H1 (cell line): ENCODE results near the gene NAGS. TPM values are rescaled to one million over a fixed set of nuclear protein-coding genes. Genes with fewer than 3 reads are reported as not detected.

Experiments used
- CTCF ChIA-PET: fragments of 300-600 bp; sonication (Branson Sonifier 250); formaldehyde crosslinking; loops from one replicate; lab custom pipeline; 2021; ENCODE audit not compliant: partially characterized antibody; lab: Charles Lee
- POLR2A ChIA-PET: fragments of 300-600 bp; sonication (Branson Sonifier 250); formaldehyde crosslinking; loops from one replicate; lab custom pipeline; 2021; ENCODE audit warnings: inconsistent platforms; ENCODE audit not compliant: partially characterized antibody; lab: Charles Lee
- DNase-seq, 2 experiments: peaks; one replicate each; pipeline versions ENCODE4 v3.0.0 to v3.0.0-alpha.2; 2010 to 2022; ENCODE audit warnings: low spot score in 2 of 2, low read depth in 1 of 2, mixed read lengths in 1 of 2
- FAIRE-seq: peaks from 2 replicates; lab custom pipeline; 2011; peaks lifted over from hg19 to GRCh38; lab: Jason Lieb, UNC
- H2AFZ ChIP-seq: 2 replicates; pipeline ENCODE4 v1.8.1; 2012; ENCODE audit warnings: low read length, inconsistent platforms
- H2AK5ac ChIP-seq: 2 replicates; pipeline ENCODE4 v1.6.1; 2013; ENCODE audit warnings: low read depth, low read length
- H2BK120ac ChIP-seq: replicated peaks from 2 replicates; pipeline ENCODE3; 2013; ENCODE audit warnings: low read depth, low read length, inconsistent platforms
- H2BK12ac ChIP-seq: 2 replicates; pipeline ENCODE4 v1.6.1; 2013; ENCODE audit warnings: low read depth, low read length
- H2BK15ac ChIP-seq: 2 replicates; pipeline ENCODE4 v1.6.1; 2013; ENCODE audit warnings: low read length
- H2BK20ac ChIP-seq: 2 replicates; pipeline ENCODE4 v1.6.1; 2013; ENCODE audit warnings: low read length
- H2BK5ac ChIP-seq: 2 replicates; pipeline ENCODE4 v1.6.1; 2013; ENCODE audit warnings: low read depth, low read length
- H3K14ac ChIP-seq: 2 replicates; pipeline ENCODE4 v1.6.1; 2013; ENCODE audit warnings: inconsistent platforms; ENCODE audit not compliant: insufficient read length
- H3K18ac ChIP-seq: 2 replicates; pipeline ENCODE4 v1.6.1; 2013; ENCODE audit warnings: low read length; ENCODE audit errors: extremely low read depth
- H3K23ac ChIP-seq: 2 replicates; pipeline ENCODE4 v1.6.1; 2013; ENCODE audit warnings: inconsistent platforms; ENCODE audit not compliant: insufficient read length
- H3K23me2 ChIP-seq: 2 replicates; pipeline ENCODE4 v1.6.1; 2013; ENCODE audit warnings: low read depth, low read length
- H3K27ac ChIP-seq: 2 replicates; pipeline ENCODE4 v1.6.1; 2011; ENCODE audit warnings: low read depth, low read length, inconsistent platforms
- H3K27me3 ChIP-seq, 4 experiments: replicated peaks in 1 of 4; 1 replicate in 1 of 4; 2 replicates in 3 of 4; pipeline versions ENCODE4 v1.6.1 to v1.8.1; 2011 to 2013; ENCODE audit warnings: low read length in 3 of 4, mild to moderate bottlenecking in 3 of 4, inconsistent platforms in 2 of 4, mixed read lengths in 2 of 4, moderate library complexity in 1 of 4; ENCODE audit not compliant: control insufficient read depth in 3 of 4, insufficient read depth in 3 of 4; ENCODE audit errors: extremely low read depth in 1 of 4
- H3K36me3 ChIP-seq, 4 experiments: 2 replicates each; pipeline versions ENCODE4 v1.6.1 to v1.8.1; 2011 to 2013; ENCODE audit warnings: mild to moderate bottlenecking in 4 of 4, low read length in 3 of 4, moderate library complexity in 2 of 4, control low read depth in 1 of 4, inconsistent platforms in 1 of 4; ENCODE audit not compliant: insufficient read depth in 4 of 4, control insufficient read depth in 2 of 4
- H3K4ac ChIP-seq: replicated peaks from 2 replicates; pipeline ENCODE3; 2013; ENCODE audit warnings: low read length, low read depth, mixed read lengths, inconsistent platforms; ENCODE audit not compliant: insufficient read length
- H3K4me1 ChIP-seq, 4 experiments: replicated peaks in 1 of 4; 1 replicate in 1 of 4; 2 replicates in 3 of 4; pipeline versions ENCODE4 v1.6.1 to v1.8.1; 2011 to 2013; ENCODE audit warnings: low read length in 3 of 4, inconsistent platforms in 2 of 4, mixed read lengths in 1 of 4; ENCODE audit not compliant: insufficient read depth in 4 of 4, control insufficient read depth in 3 of 4
- H3K4me2 ChIP-seq, 2 experiments: 2 replicates each; pipeline versions ENCODE4 v1.6.1 to v1.8.1; 2011 to 2013; ENCODE audit warnings: low read depth in 2 of 2, low read length in 2 of 2, control low read depth in 1 of 2, inconsistent platforms in 1 of 2, mild to moderate bottlenecking in 1 of 2; ENCODE audit not compliant: insufficient read depth in 1 of 2
- H3K4me3 ChIP-seq, 4 experiments: fragments of 200-600, 300-600 bp in 1 of 4; sonication (generic), shearing (Covaris generic), sonication (Bioruptor Twin) in 1 of 4; 2 replicates each; pipeline versions ENCODE4 v1.5.1 to v1.8.1; 2011 to 2016; ENCODE audit warnings: low read length in 4 of 4, low read depth in 3 of 4, control low read depth in 2 of 4, inconsistent platforms in 2 of 4, mild to moderate bottlenecking in 2 of 4, mixed read lengths in 1 of 4, moderate library complexity in 1 of 4; ENCODE audit not compliant: insufficient read depth in 2 of 4; ENCODE audit errors: extremely low read depth in 1 of 4
- H3K56ac ChIP-seq: replicated peaks from 2 replicates; pipeline ENCODE3; 2013; ENCODE audit warnings: low read depth, mild to moderate bottlenecking, mixed read lengths, low read length, inconsistent platforms; ENCODE audit not compliant: insufficient read length
- H3K79me1 ChIP-seq: 2 replicates; pipeline ENCODE4 v1.6.1; 2013; ENCODE audit warnings: low read depth, low read length, control low read depth
- H3K79me2 ChIP-seq, 2 experiments: 2 replicates each; pipeline versions ENCODE4 v1.6.1 to v1.8.1; 2012 to 2013; ENCODE audit warnings: low read length in 2 of 2, mild to moderate bottlenecking in 2 of 2, inconsistent platforms in 1 of 2; ENCODE audit not compliant: insufficient read depth in 2 of 2, control insufficient read depth in 1 of 2
- H3K9ac ChIP-seq, 4 experiments: replicated peaks in 1 of 4; 1 replicate in 1 of 4; 2 replicates in 3 of 4; pipeline versions ENCODE4 v1.6.1 to v1.8.1; 2011 to 2013; ENCODE audit warnings: low read depth in 3 of 4, low read length in 3 of 4, control low read depth in 2 of 4, mild to moderate bottlenecking in 2 of 4, moderate library complexity in 2 of 4, inconsistent platforms in 1 of 4; ENCODE audit errors: extremely low read depth in 1 of 4
- H3K9me3 ChIP-seq, 2 experiments: 2 replicates each; pipeline versions ENCODE4 v1.6.1 to v1.8.1; 2012 to 2013; ENCODE audit warnings: mild to moderate bottlenecking in 2 of 2, moderate library complexity in 2 of 2, control low read depth in 1 of 2, inconsistent platforms in 1 of 2, low read depth in 1 of 2, low read length in 1 of 2, mixed read lengths in 1 of 2; ENCODE audit not compliant: insufficient read depth in 2 of 2
- H4K20me1 ChIP-seq, 2 experiments: replicated peaks in 1 of 2; 2 replicates each; pipeline versions ENCODE3 to v1.8.1; 2011 to 2013; ENCODE audit warnings: inconsistent platforms in 2 of 2, low read length in 2 of 2, mild to moderate bottlenecking in 1 of 2; ENCODE audit not compliant: insufficient read depth in 2 of 2, control insufficient read depth in 1 of 2
- H4K5ac ChIP-seq: 2 replicates; pipeline ENCODE4 v1.6.1; 2013; ENCODE audit warnings: low read length, low read depth, mixed read lengths, inconsistent platforms; ENCODE audit not compliant: insufficient read length
- H4K8ac ChIP-seq: 2 replicates; pipeline ENCODE4 v1.8.0; 2013; ENCODE audit warnings: mild to moderate bottlenecking, moderate library complexity, low read length, inconsistent platforms; ENCODE audit not compliant: insufficient read depth; ENCODE audit errors: extremely low read depth
- H4K91ac ChIP-seq: replicated peaks from 2 replicates; pipeline ENCODE3; 2013; ENCODE audit warnings: low read length, mixed read lengths, inconsistent platforms; ENCODE audit not compliant: insufficient read length
- CHD1 ChIP-seq: IDR thresholded peaks from 2 replicates; pipeline ENCODE4 v1.6.1; 2012; ENCODE audit warnings: low read depth, low read length, improper control_type of control experiment
- CREB1 ChIP-seq: IDR thresholded peaks from 2 replicates; pipeline ENCODE4 v1.6.1; 2012; ENCODE audit warnings: inconsistent platforms
- EP300 ChIP-seq, 2 experiments: IDR thresholded peaks; 1 replicate in 1 of 2; 2 replicates in 1 of 2; pipeline ENCODE4 v1.6.1; 2011 to 2012; ENCODE audit warnings: low read depth in 2 of 2, low read length in 2 of 2, mild to moderate bottlenecking in 2 of 2, borderline replicate concordance in 1 of 2, inconsistent platforms in 1 of 2, moderate library complexity in 1 of 2
- POLR2A ChIP-seq, 2 experiments: IDR thresholded peaks; 1 replicate in 1 of 2; 2 replicates in 1 of 2; pipeline ENCODE4 v1.6.1; 2011; ENCODE audit warnings: low read depth in 2 of 2, low read length in 2 of 2, mild to moderate bottlenecking in 2 of 2; ENCODE audit errors: control extremely low read depth in 1 of 2
- POU5F1 ChIP-seq: IDR thresholded peaks from 2 replicates; pipeline ENCODE4 v1.6.1; 2011; ENCODE audit warnings: low read depth, mild to moderate bottlenecking, low read length, moderate library complexity
- RXRA ChIP-seq: IDR thresholded peaks from 2 replicates; pipeline ENCODE4 v1.6.1; 2011; ENCODE audit warnings: low read depth, mild to moderate bottlenecking, low read length, moderate library complexity; ENCODE audit not compliant: insufficient read depth
- SIX5 ChIP-seq: IDR thresholded peaks from 2 replicates; pipeline ENCODE4 v1.6.1; 2011; ENCODE audit warnings: mild to moderate bottlenecking, low read depth, low read length
- SP4 ChIP-seq: IDR thresholded peaks from 2 replicates; pipeline ENCODE4 v1.6.1; 2012; ENCODE audit warnings: low read length, inconsistent platforms
- WGBS, 2 experiments: shearing (Covaris generic) in 1 of 2; methylation state at CpG; one replicate each; pipeline versions ENCODE4 v1.1.6 to v1.1.7; 2013 to 2015; ENCODE audit warnings: low lambda C conversion rate in 2 of 2, mixed read lengths in 2 of 2, inconsistent platforms in 1 of 2, low coverage in 1 of 2, missing lambda C conversion rate in 1 of 2; ENCODE audit not compliant: insufficient replicate concordance in 2 of 2, insufficient coverage in 1 of 2, insufficient read length in 1 of 2; ENCODE audit errors: extremely low coverage in 1 of 2, missing lambda C conversion rate in 1 of 2; 5-methylcytosine and 5-hydroxymethylcytosine counted together
- polyA plus RNA-seq, 7 experiments: library from polyadenylated mRNA; depleted of rRNA in 3 of 7; stranded (reverse) in 5 of 7; unstranded in 2 of 7; fragments of >200 nt in 5 of 7; fragments of 200-250 nt in 2 of 7; gene quantifications; 1 replicate in 5 of 7; 2 replicates in 1 of 7; 4 replicates in 1 of 7; pipeline versions ENCODE4 v1.2.1 to v1.2.3, GENCODE V29; 2011 to 2013; ENCODE audit warnings: missing spikeins in 2 of 7, mixed read lengths in 2 of 7
- total RNA-seq: library from RNA; stranded (reverse); fragmentation: NEBNext Ultra II Directional; extraction: Animal tissue kit (Norgen Biotek cat#: 25700); gene quantifications from 2 replicates; pipeline ENCODE4 v1.2.1, GENCODE V29; 2021

Gene NAGS
- total and polyA plus RNA-seq, 2 of the 8 experiments (the other 6 are each of a cell fraction or from before 2014, with no cell fraction given) = 4.0 to 5.1 TPM

DNA sequence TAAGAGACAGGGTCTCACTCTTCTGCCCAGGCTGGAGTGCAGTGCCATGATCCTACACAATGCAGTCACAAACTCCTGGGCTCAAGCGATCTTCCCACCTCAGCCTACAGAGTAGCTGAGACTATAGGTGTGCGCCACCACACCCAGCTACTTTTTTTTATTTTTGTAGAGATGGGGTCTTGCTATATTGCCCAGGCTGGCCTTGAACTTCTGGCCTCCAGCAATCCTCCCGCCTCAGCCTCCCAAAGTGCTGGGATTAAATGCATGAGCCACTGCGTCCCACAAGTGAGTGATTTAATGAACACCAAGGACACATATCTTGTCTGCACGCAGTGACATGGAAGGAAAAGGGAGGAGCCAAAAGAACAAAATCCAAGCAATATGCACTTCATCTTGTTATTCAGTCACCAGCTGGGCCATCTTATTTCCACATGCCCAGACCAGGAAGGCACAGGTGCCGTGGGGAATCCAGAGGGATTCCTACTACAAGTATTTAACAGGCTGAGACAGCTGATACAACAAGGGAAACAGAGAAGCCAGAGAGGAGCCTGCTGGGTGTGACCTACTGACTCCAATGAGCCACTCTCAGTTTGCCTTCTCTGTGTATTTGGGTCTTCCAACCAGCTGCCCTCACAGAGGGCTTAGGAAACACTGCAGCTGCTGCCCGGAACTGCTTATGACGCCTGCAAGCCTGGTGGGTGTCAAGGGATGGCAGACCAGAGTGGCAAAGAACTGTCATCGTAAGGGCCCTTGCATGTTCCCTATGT, 45.1 kb downstream of the NAGS start:
- H3K18ac ChIP-seq = no peak overlapping the region

More for the DNA sequence above, 45.1 kb downstream of the NAGS start:
- TF ChIP-seq RXRA (no peak), POU5F1 (no peak), SP4 (no peak), EP300 (IDR thresholded peaks at IDR 0.05; ENCODE audit: borderline replicate concordance in 1 of 2, low read depth in 2 of 2, low read length in 2 of 2) (no peak), CHD1 (no peak), SIX5 (no peak), POLR2A (IDR thresholded peaks at IDR 0.05; ENCODE audit: control extremely low read depth in 1 of 2, low read depth in 2 of 2, low read length in 2 of 2) (no peak), CREB1 (no peak)
- Histone ChIP-seq H3K4me1 (no peaks in the 10 kb centered on the region), H2BK120ac (no peak overlapping the region), H4K20me1 (peaks cover 7 to 9% of the 10 kb centered on the region in 2 experiments), H4K8ac (no peak overlapping the region), H4K5ac (no peak overlapping the region), H3K4ac (no peak overlapping the region), H3K56ac (no peak overlapping the region), H3K79me2 (peaks cover 5 to 77% of the 10 kb centered on the region in 2 experiments; a peak in 3 of 4 replicates), H3K4me3 (no peak overlapping the region), H3K27me3 (no peaks in the 10 kb centered on the region), H2AK5ac (no peak overlapping the region), H2AFZ (no peak overlapping the region), H3K23ac (no peak overlapping the region), H2BK20ac (no peak overlapping the region), H3K9me3 (no peaks in the 10 kb centered on the region; a peak in 1 of 4 replicates), H3K23me2 (no peaks in the 10 kb centered on the region), H2BK5ac (no peak overlapping the region), H3K14ac (no peak overlapping the region), H4K91ac (no peak overlapping the region), H2BK15ac (no peak overlapping the region), H3K27ac (no peak overlapping the region), H3K79me1 (peaks cover 3% of the 10 kb centered on the region), H3K9ac (no peak overlapping the region), H3K4me2 (no peak overlapping the region), H2BK12ac (no peak overlapping the region), H3K36me3 (peaks cover 11 to 72% (median 40%) of the 10 kb centered on the region in 4 experiments)
- FAIRE-seq = no peak
- 93% methylated on average over 9 of the region's 9 CpGs; no CpG with 5 or more reads in 1 of the 2 experiments for WGBS, 2 experiments
- no peak for DNase-seq
- CTCF ChIA-PET = interaction anchor here (0.6 to 3.7 kb wide), 5 partner anchors 7 to 356 kb away, joined by 3 to 23 read pairs (median 4); no protein-coding TSS in a partner anchor
- POLR2A ChIA-PET = interaction anchor here (0.7 to 1.6 kb wide), 4 partner anchors 9 to 44 kb away, joined by 3 to 5 read pairs (median 3); partner anchors contain the start of gene LSM12
